HEK293T (cell line): Measurements from ENCODE around the gene ZNF350.
"Not testable (repeated sequence)": the region's sequence is repeated elsewhere in the genome, so short reads cannot be mapped to it uniquely, and the experiment has no call there.

Source experiments
- CTCF ChIA-PET: fragments of 350-600 bp; formaldehyde crosslinking; extraction: SDS; loops from one replicate; lab custom pipeline; 2021; ENCODE audit warnings: antibody characterized with exemption, inconsistent platforms; lab: Yijun Ruan, JAX
- POLR2A ChIA-PET: fragments of 350-600 bp; formaldehyde crosslinking; extraction: SDS; loops from one replicate; lab custom pipeline; 2020; ENCODE audit warnings: antibody characterized with exemption, inconsistent platforms; lab: Yijun Ruan, JAX
- DNase-seq: peaks from one replicate; pipeline ENCODE4 v3.0.0; 2012; ENCODE audit warnings: mixed read lengths; ENCODE audit errors: extremely low spot score
- ARNT ChIP-seq: fragments of 450-650 bp; IDR thresholded peaks from 2 replicates; pipeline ENCODE4 v1.6.1; 2017; ENCODE audit warnings: mild to moderate bottlenecking
- BHLHE40 ChIP-seq: fragments of 450-650 bp; IDR thresholded peaks from 2 replicates; pipeline ENCODE4 v1.6.1; 2016; ENCODE audit warnings: mild to moderate bottlenecking, moderate library complexity, borderline replicate concordance
- CTBP1 ChIP-seq: fragments of 450-650 bp; IDR thresholded peaks from 2 replicates; pipeline ENCODE4 v1.6.1; 2016; ENCODE audit warnings: borderline replicate concordance
- ELF4 ChIP-seq: fragments of 450-650 bp; IDR thresholded peaks from 2 replicates; pipeline ENCODE4 v1.6.1; 2017; ENCODE audit warnings: antibody characterized with exemption
- FOXA1 ChIP-seq: fragments of 450-650 bp; IDR thresholded peaks from 2 replicates; pipeline ENCODE4 v1.6.1; 2016; ENCODE audit warnings: mild to moderate bottlenecking
- FOXK2 ChIP-seq: fragments of 450-650 bp; IDR thresholded peaks from 2 replicates; pipeline ENCODE4 v1.6.1; 2016; ENCODE audit warnings: mild to moderate bottlenecking
- FOXM1 ChIP-seq: fragments of 450-650 bp; IDR thresholded peaks from 2 replicates; pipeline ENCODE4 v1.6.1; 2017; ENCODE audit warnings: mild to moderate bottlenecking, borderline replicate concordance
- HDGF ChIP-seq: fragments of 450-650 bp; IDR thresholded peaks from 2 replicates; pipeline ENCODE4 v1.6.1; 2017; ENCODE audit warnings: antibody characterized with exemption, borderline replicate concordance
- L3MBTL2 ChIP-seq: fragments of 450-650 bp; conservative IDR thresholded peaks from 2 replicates; pipeline ENCODE4 v1.6.1; 2016; ENCODE audit warnings: mild to moderate bottlenecking
- LEF1 ChIP-seq: fragments of 450-650 bp; IDR thresholded peaks from 2 replicates; pipeline ENCODE4 v1.6.1; 2017; ENCODE audit warnings: mild to moderate bottlenecking, borderline replicate concordance
- NFRKB ChIP-seq: fragments of 450-650 bp; IDR thresholded peaks from 2 replicates; pipeline ENCODE4 v1.6.1; 2016; ENCODE audit warnings: mild to moderate bottlenecking, moderate library complexity
- SP1 ChIP-seq: fragments of 450-650 bp; IDR thresholded peaks from 2 replicates; pipeline ENCODE4 v1.6.1; 2017
- SUZ12 ChIP-seq: fragments of 450-650 bp; IDR thresholded peaks from 2 replicates; pipeline ENCODE4 v1.6.1; 2016; ENCODE audit warnings: mild to moderate bottlenecking
- TARDBP ChIP-seq: fragments of 450-650 bp; IDR thresholded peaks from 2 replicates; pipeline ENCODE4 v1.6.1; 2016
- ZNF384 ChIP-seq: fragments of 450-650 bp; IDR thresholded peaks from 2 replicates; pipeline ENCODE4 v1.6.1; 2016
- TF ChIP-seq, protein P1 (sequence below): fragments of 450-650 bp; IDR thresholded peaks from 2 replicates; pipeline ENCODE4 v1.6.1; 2016

ZNF350 gene

DNA sequence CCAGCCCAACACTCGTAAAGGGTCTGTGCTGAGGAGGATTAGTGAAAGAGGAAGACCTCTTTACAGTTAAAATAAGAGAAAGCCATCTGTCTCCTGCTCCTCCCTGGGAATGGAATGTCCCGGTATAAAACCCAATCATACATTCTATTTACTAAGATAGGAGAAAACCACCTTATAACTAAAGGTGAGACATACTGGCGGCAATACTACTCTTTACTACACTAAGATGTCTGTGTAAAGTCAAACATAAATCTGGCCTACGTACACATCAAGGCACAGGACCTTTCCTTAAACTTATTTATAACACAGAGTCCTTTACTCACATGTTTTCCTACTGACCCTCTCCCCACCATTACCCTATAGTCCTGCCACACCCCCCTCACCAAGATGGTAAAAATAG lies 3.3 kb downstream of the ZNF350 start:
- POLR2A ChIA-PET = no interaction called here
- CTCF ChIA-PET = no interaction called here
- TF ChIP-seq ZNF384 (no peak), BHLHE40 (no peak), ARNT (no peak), TARDBP (no peak), SP1 (no peak), LEF1 (no peak), SUZ12 (no peak), ELF4 (no peak), FOXK2 (no peak), FOXM1 (no peak), L3MBTL2 (no peak), HDGF (no peak), CTBP1 (no peak)
- TF ChIP-seq, protein P1, sequence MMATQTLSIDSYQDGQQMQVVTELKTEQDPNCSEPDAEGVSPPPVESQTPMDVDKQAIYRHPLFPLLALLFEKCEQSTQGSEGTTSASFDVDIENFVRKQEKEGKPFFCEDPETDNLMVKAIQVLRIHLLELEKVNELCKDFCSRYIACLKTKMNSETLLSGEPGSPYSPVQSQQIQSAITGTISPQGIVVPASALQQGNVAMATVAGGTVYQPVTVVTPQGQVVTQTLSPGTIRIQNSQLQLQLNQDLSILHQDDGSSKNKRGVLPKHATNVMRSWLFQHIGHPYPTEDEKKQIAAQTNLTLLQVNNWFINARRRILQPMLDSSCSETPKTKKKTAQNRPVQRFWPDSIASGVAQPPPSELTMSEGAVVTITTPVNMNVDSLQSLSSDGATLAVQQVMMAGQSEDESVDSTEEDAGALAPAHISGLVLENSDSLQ = no peak
- no peak for DNase-seq

DNA sequence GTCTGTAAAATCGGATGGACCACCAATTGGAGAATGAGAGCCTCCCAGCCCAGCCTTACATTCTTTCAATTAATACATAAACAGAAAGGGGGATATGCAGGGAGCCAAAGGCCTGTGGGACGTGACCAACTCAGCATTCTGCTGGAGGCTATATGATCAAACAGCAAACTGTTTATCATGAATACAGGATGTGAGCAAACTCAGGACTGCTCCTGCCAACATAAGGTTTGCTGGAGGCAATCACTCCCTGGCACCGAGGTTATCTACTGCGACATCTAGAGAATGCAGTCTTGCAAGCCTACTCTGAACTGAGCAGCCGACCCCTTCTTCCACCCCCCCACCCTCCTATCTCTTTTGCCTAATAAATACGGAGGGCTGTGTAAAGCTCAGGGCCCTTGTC lies 5.7 kb downstream of the ZNF350 start:
- CTCF ChIA-PET, DNase-seq, POLR2A ChIA-PET: not testable (repeated sequence)

GRCh38 chr19:51980116-51980736 lies 6.4 kb downstream of the ZNF350 start:
- ChIA-PET CTCF (no interaction called here), POLR2A (no interaction called here)

GRCh38 chr19:51978882-51979281 lies 7.8 kb downstream of the ZNF350 start:
- DNase-seq = no peak
- TF ChIP-seq L3MBTL2 (no peak), FOXM1 (no peak), HDGF (no peak), ZNF384 (no peak), CTBP1 (no peak), NFRKB (no peak), TARDBP (no peak), ELF4 (no peak), FOXA1 (no peak), SP1 (no peak), SUZ12 (no peak), LEF1 (no peak), BHLHE40 (no peak), ARNT (no peak)
- TF ChIP-seq, protein P1 = no peak
- POLR2A ChIA-PET = no interaction called here
- CTCF ChIA-PET = no interaction called here

More at GRCh38 chr19:51980116-51980736, 6.4 kb downstream of the ZNF350 start:
- no peak for DNase-seq
- TF ChIP-seq SP1 (no peak), FOXK2 (no peak), HDGF (no peak), BHLHE40 (no peak), LEF1 (no peak), L3MBTL2 (no peak), TARDBP (no peak), FOXM1 (no peak), CTBP1 (no peak)

DNA sequence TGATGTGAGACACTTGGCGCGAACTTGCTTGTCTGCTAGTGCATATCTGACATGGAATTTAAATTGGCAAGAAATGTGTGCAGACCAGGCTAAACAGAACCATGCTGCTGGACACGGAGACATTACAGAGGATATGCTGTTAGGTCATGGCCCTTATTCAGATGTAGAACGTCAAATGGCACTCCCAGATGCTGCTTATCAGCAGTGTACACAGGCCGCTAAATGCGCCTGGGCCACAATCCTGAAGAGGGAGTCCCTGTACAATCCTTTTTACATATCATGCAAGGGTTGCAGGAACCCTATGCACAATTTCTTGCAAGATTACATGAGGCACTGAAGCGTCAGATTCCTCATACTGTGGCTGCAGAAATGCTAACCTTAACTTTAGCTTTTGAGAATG lies 9.3 kb downstream of the ZNF350 start:
- ChIA-PET POLR2A (no interaction called here), CTCF (no interaction called here)
- DNase-seq = no peak
- TF ChIP-seq SUZ12 (no peak), SP1 (no peak), NFRKB (no peak), FOXA1 (no peak)

DNA sequence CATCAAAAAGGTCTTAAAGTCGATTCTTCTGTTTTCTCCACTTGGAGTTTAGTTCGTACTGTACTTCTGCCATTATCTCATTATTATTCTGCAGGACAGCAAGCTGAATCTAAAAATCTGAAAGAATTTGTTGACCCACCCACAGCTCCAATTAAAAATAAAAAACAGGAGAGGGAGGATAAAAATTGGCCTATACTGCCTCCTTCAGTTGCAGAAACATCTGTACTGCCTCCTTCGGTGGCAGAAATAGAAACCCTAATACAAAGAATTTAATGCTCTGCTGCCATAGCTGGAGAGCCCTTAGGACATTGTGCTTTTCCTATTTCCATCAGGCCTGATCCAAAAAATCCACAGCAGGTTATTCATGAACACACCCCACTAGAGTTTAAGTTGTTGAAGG lies 9.8 kb downstream of the ZNF350 start:
- DNase-seq = no peak
- TF ChIP-seq CTBP1 (no peak), BHLHE40 (no peak), FOXA1 (no peak), HDGF (no peak), ZNF384 (no peak), TARDBP (no peak), NFRKB (no peak), ELF4 (no peak), SP1 (no peak), FOXM1 (no peak), FOXK2 (no peak), LEF1 (no peak), SUZ12 (no peak), L3MBTL2 (no peak), ARNT (no peak)
- TF ChIP-seq, protein P1 = no peak
- POLR2A ChIA-PET = no interaction called here
- CTCF ChIA-PET = no interaction called here

- DNase-seq, POLR2A ChIA-PET, CTCF ChIA-PET: not testable (repeated sequence)
Measured at GRCh38 chr19:51975787-51976186, 10.9 kb downstream of the ZNF350 start.
